IMR-90 (cell line): ENCODE results near the gene NR1I2. TPM values are rescaled to one million over a fixed set of nuclear protein-coding genes. Genes with fewer than 3 reads are reported as not detected.

ENCODE experiments used
- ATAC-seq: fragments of 200-7000 bp; cut with Tn5 transposase; 2 replicates; pipeline ENCODE4 v1.9.1; 2020; ENCODE audit warnings: low read depth, mild to moderate bottlenecking, moderate library complexity
- BruUV-seq: library from RNA; stranded (reverse); fragments of 400-500 nt; replicated peaks from 2 replicates; lab custom pipeline; 2021; lab: Mats Ljungman, UMichigan
- CTCF ChIA-PET: fragments of 300-600 bp; formaldehyde crosslinking; extraction: SDS; loops from one replicate; lab custom pipeline; 2021; ENCODE audit warnings: antibody characterized with exemption; lab: Yijun Ruan, JAX
- POLR2A ChIA-PET: fragments of 300-600 bp; sonication (Branson Sonifier 250); formaldehyde crosslinking; loops from one replicate; lab custom pipeline; 2022; ENCODE audit warnings: antibody characterized with exemption; ENCODE audit not compliant: unreplicated experiment; lab: Charles Lee
- DNase-seq: peaks from one replicate; pipeline ENCODE4 v3.0.0; 2013
- H2AFZ ChIP-seq: replicated peaks from 2 replicates; pipeline ENCODE3; 2013; ENCODE audit warnings: low read length, mild to moderate bottlenecking; ENCODE audit not compliant: poor library complexity
- H2AK5ac ChIP-seq: 2 replicates; pipeline ENCODE4 v1.6.1; 2013; ENCODE audit warnings: low read depth, low read length, inconsistent platforms
- H2AK9ac ChIP-seq: replicated peaks from 2 replicates; pipeline ENCODE3; 2013; ENCODE audit warnings: mild to moderate bottlenecking, low read depth, low read length, moderate library complexity; ENCODE audit not compliant: poor library complexity
- H2BK120ac ChIP-seq: 2 replicates; pipeline ENCODE4 v1.6.1; 2013; ENCODE audit warnings: low read depth, low read length, inconsistent platforms
- H2BK15ac ChIP-seq: 3 replicates; pipeline ENCODE4 v1.6.1; 2013; ENCODE audit warnings: low read depth, low read length, inconsistent platforms
- H2BK20ac ChIP-seq: 2 replicates; pipeline ENCODE4 v1.6.1; 2013; ENCODE audit warnings: low read depth, mild to moderate bottlenecking, inconsistent platforms, low read length, moderate library complexity
- H2BK5ac ChIP-seq: 2 replicates; pipeline ENCODE4 v1.6.1; 2013; ENCODE audit warnings: mild to moderate bottlenecking, low read depth, low read length, inconsistent platforms; ENCODE audit not compliant: poor library complexity, severe bottlenecking
- H3K14ac ChIP-seq: replicated peaks from 2 replicates; pipeline ENCODE4 v1.6.1; 2013; ENCODE audit warnings: low read depth, low read length, inconsistent platforms
- H3K18ac ChIP-seq: 2 replicates; pipeline ENCODE4 v1.6.1; 2013; ENCODE audit warnings: low read depth, low read length, control low read depth
- H3K23ac ChIP-seq: 2 replicates; pipeline ENCODE4 v1.6.1; 2013; ENCODE audit warnings: low read depth, low read length, inconsistent platforms
- H3K27ac ChIP-seq: 2 replicates; pipeline ENCODE4 v1.5.1; 2013; ENCODE audit warnings: mild to moderate bottlenecking, control low read depth, low read length; ENCODE audit not compliant: insufficient read depth
- H3K27me3 ChIP-seq: 2 replicates; pipeline ENCODE4 v1.6.1; 2013; ENCODE audit warnings: low read length; ENCODE audit not compliant: control insufficient read depth, insufficient read depth
- H3K36me3 ChIP-seq: 2 replicates; pipeline ENCODE4 v1.6.1; 2013; ENCODE audit warnings: low read length, mixed read lengths; ENCODE audit not compliant: control insufficient read depth, insufficient read depth
- H3K4ac ChIP-seq: 2 replicates; pipeline ENCODE4 v1.6.1; 2013; ENCODE audit warnings: low read depth, low read length, inconsistent platforms
- H3K4me1 ChIP-seq: 2 replicates; pipeline ENCODE4 v1.6.1; 2013; ENCODE audit warnings: low read length, mixed read lengths; ENCODE audit not compliant: control insufficient read depth, insufficient read depth
- H3K4me2 ChIP-seq: 2 replicates; pipeline ENCODE4 v1.6.1; 2013; ENCODE audit warnings: low read depth, mild to moderate bottlenecking, control low read depth, low read length, moderate library complexity
- H3K4me3 ChIP-seq: 2 replicates; pipeline ENCODE4 v1.5.1; 2013; ENCODE audit warnings: low read depth, mild to moderate bottlenecking, control low read depth, low read length, moderate library complexity; ENCODE audit not compliant: insufficient read depth
- H3K56ac ChIP-seq: 2 replicates; pipeline ENCODE4 v1.6.1; 2013; ENCODE audit warnings: low read length, inconsistent platforms; ENCODE audit not compliant: insufficient read depth; ENCODE audit errors: extremely low read depth
- H3K79me1 ChIP-seq, 2 experiments: 2 replicates each; pipeline ENCODE4 v1.6.1; 2013; ENCODE audit warnings: low read length in 2 of 2, inconsistent platforms in 1 of 2, low read depth in 1 of 2
- H3K9ac ChIP-seq: 2 replicates; pipeline ENCODE4 v1.6.1; 2013; ENCODE audit warnings: low read depth, low read length, control low read depth
- H3K9me1 ChIP-seq: 2 replicates; pipeline ENCODE4 v1.6.1; 2013; ENCODE audit warnings: low read length, inconsistent platforms; ENCODE audit not compliant: insufficient read depth
- H3K9me3 ChIP-seq: 2 replicates; pipeline ENCODE4 v1.6.1; 2013; ENCODE audit warnings: low read length; ENCODE audit not compliant: control insufficient read depth, insufficient read depth
- H4K20me1 ChIP-seq: 2 replicates; pipeline ENCODE4 v1.6.1; 2013; ENCODE audit warnings: low read length, inconsistent platforms; ENCODE audit not compliant: insufficient read depth
- H4K5ac ChIP-seq: 2 replicates; pipeline ENCODE4 v1.6.1; 2013; ENCODE audit warnings: mild to moderate bottlenecking, low read depth, low read length, control low read depth
- H4K8ac ChIP-seq, 2 experiments: 2 replicates each; pipeline ENCODE4 v1.6.1; 2013; ENCODE audit warnings: low read depth in 2 of 2, low read length in 2 of 2, control low read depth in 1 of 2, inconsistent platforms in 1 of 2
- H4K91ac ChIP-seq: 2 replicates; pipeline ENCODE4 v1.6.1; 2013; ENCODE audit warnings: low read depth, low read length, inconsistent platforms; ENCODE audit not compliant: insufficient read depth
- BHLHE40 ChIP-seq: fragments of 150-350 bp; IDR thresholded peaks from 2 replicates; pipeline ENCODE4 v1.6.1; 2016; ENCODE audit warnings: mild to moderate bottlenecking, low read depth, low read length
- CEBPB ChIP-seq: IDR thresholded peaks from 2 replicates; pipeline ENCODE4 v1.6.1; 2012; ENCODE audit warnings: low read depth, low read length, improper control_type of control experiment
- MAFK ChIP-seq: IDR thresholded peaks from 2 replicates; pipeline ENCODE4 v1.6.1; 2012; ENCODE audit warnings: low read depth, low read length, improper control_type of control experiment
- NFE2L2 ChIP-seq: fragments of 150-350 bp; IDR thresholded peaks from 2 replicates; pipeline ENCODE4 v1.6.1; 2016; ENCODE audit warnings: low read depth, mild to moderate bottlenecking, low read length
- POLR2A ChIP-seq: IDR thresholded peaks from 2 replicates; pipeline ENCODE4 v1.6.1; 2012; ENCODE audit warnings: mild to moderate bottlenecking, low read depth, low read length
- RAD21 ChIP-seq: IDR thresholded peaks from 2 replicates; pipeline ENCODE4 v1.6.1; 2012; ENCODE audit warnings: low read length, improper control_type of control experiment
- RCOR1 ChIP-seq: IDR thresholded peaks from 2 replicates; pipeline ENCODE4 v1.6.1; 2012; ENCODE audit warnings: mild to moderate bottlenecking, low read length, improper control_type of control experiment; ENCODE audit not compliant: insufficient replicate concordance
- SMC3 ChIP-seq: fragments of 150-350 bp; IDR thresholded peaks from 2 replicates; pipeline ENCODE4 v1.6.1; 2016; ENCODE audit warnings: low read depth, mild to moderate bottlenecking, antibody characterized with exemption, low read length, moderate library complexity
- WGBS, 2 experiments: methylation state at CpG; one replicate each; pipeline versions ENCODE4 v1.1.5 to v1.1.7; 2013; ENCODE audit warnings: missing lambda C conversion rate in 2 of 2; ENCODE audit not compliant: insufficient read length in 1 of 2; ENCODE audit errors: extremely low coverage in 2 of 2; 5-methylcytosine and 5-hydroxymethylcytosine counted together
- dilution Hi-C: fragments of 300-500 bp; cut with HindIII; formaldehyde crosslinking; loops from one replicate; pipeline ENCODE4 v1.14.3; 2018; ENCODE audit warnings: low sequenced_read_pairs; ENCODE audit not compliant: unreplicated experiment
- in situ Hi-C: fragments of 300-500 bp; cut with MboI; formaldehyde crosslinking; loops from 3 replicates; pipeline ENCODE4 v1.14.3; 2019; ENCODE audit warnings: low sequenced_read_pairs, inconsistent platforms, mixed read lengths
- intact Hi-C: fragments of 100-400 bp; cut with micrococcal nuclease; formaldehyde crosslinking; loops from 2 replicates; pipeline ENCODE4 v1.10.0; 2022
- polyA plus RNA-seq, 3 experiments: library from polyadenylated mRNA; depleted of rRNA; stranded (reverse); fragments of >200 nt; gene quantifications; 2 replicates each; pipeline ENCODE4 v1.2.3, GENCODE V29; 2012; ENCODE audit warnings: low replicate concordance in 1 of 3
- total RNA-seq: library from RNA; depleted of rRNA; stranded (reverse); fragments of >200 nt; gene quantifications from 2 replicates; pipeline ENCODE4 v1.2.3, GENCODE V29; 2012
- TF ChIP-seq, protein P1 (sequence below): conservative IDR thresholded peaks from 2 replicates; pipeline ENCODE4 v1.5.1; 2012; ENCODE audit warnings: mild to moderate bottlenecking, low read depth, low read length, improper control_type of control experiment

NR1I2 gene
- total and polyA plus RNA-seq, 2 of the 4 experiments (the other 2 are of a cell fraction): not detected

DNA sequence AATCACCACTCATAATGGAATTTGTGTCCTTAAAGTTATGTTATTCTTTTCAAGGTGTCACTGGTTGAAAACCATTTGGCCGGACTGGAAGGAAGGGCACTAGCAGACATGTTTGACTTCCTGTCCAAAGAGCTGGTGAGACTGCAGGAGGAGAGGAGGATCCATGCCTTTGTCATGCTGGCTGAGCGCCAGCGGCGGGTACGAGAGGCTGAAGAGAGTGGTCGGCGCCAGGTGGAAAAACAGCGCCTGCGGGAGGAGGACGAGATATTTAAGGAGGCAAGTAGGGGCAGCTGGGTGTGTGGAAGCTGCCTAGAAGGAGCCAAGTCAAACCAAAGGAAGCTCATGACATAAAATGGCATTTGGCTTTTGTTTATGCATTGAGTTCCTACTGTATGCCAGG is 38.0 kb upstream of the NR1I2 start:
- CTCF ChIA-PET: no interaction called here

More for the DNA sequence above, 38.0 kb upstream of the NR1I2 start:
- H3K4ac ChIP-seq: no peak overlapping the region
- no peaks in the 10 kb centered on the region for H3K4me1 ChIP-seq
- in situ Hi-C loops: no loop called here
- H4K5ac ChIP-seq: no peak overlapping the region
- H3K36me3 ChIP-seq: no peaks in the 10 kb centered on the region
- POLR2A ChIA-PET: no interaction called here
- H2BK20ac ChIP-seq: no peak overlapping the region
- TF ChIP-seq CEBPB (no peak), NFE2L2 (no peak), RCOR1 (no peak), BHLHE40 (no peak), POLR2A (no peak), RAD21 (no peak), MAFK (no peak), SMC3 (no peak)
- TF ChIP-seq, protein P1, sequence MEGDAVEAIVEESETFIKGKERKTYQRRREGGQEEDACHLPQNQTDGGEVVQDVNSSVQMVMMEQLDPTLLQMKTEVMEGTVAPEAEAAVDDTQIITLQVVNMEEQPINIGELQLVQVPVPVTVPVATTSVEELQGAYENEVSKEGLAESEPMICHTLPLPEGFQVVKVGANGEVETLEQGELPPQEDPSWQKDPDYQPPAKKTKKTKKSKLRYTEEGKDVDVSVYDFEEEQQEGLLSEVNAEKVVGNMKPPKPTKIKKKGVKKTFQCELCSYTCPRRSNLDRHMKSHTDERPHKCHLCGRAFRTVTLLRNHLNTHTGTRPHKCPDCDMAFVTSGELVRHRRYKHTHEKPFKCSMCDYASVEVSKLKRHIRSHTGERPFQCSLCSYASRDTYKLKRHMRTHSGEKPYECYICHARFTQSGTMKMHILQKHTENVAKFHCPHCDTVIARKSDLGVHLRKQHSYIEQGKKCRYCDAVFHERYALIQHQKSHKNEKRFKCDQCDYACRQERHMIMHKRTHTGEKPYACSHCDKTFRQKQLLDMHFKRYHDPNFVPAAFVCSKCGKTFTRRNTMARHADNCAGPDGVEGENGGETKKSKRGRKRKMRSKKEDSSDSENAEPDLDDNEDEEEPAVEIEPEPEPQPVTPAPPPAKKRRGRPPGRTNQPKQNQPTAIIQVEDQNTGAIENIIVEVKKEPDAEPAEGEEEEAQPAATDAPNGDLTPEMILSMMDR: no peak
- H3K27me3 ChIP-seq: peaks cover 12% of the 10 kb centered on the region
- no peaks in the 10 kb centered on the region for H4K20me1 ChIP-seq
- no peak for ATAC-seq
- no peak overlapping the region for H3K56ac ChIP-seq
- DNase-seq: no peak
- H3K9ac ChIP-seq: no peak overlapping the region
- H4K8ac ChIP-seq: no peak overlapping the region
- dilution Hi-C loops: no loop called here
- no peak overlapping the region for H2BK5ac ChIP-seq
- H4K91ac ChIP-seq: no peak overlapping the region
- no peak overlapping the region for H2BK15ac ChIP-seq
- WGBS, 2 experiments: 80% methylated on average over 5 of the region's 10 CpGs; no CpG with 5 or more reads in 1 of the 2 experiments
- H3K4me2 ChIP-seq: no peak overlapping the region
- H2BK120ac ChIP-seq: no peak overlapping the region
- H3K9me1 ChIP-seq: no peaks in the 10 kb centered on the region
- no peak overlapping the region for H2AFZ ChIP-seq
- no peak overlapping the region for H2AK5ac ChIP-seq
- no peaks in the 10 kb centered on the region for H3K79me1 ChIP-seq
- intact Hi-C loops: no loop called here
- H3K27ac ChIP-seq: no peak overlapping the region
- H3K9me3 ChIP-seq: no peaks in the 10 kb centered on the region
- H3K14ac ChIP-seq: no peak overlapping the region
- BruUV-seq: no TSS peak
- H3K18ac ChIP-seq: no peak overlapping the region
- no peak overlapping the region for H3K23ac ChIP-seq
- no peak overlapping the region for H3K4me3 ChIP-seq
- H2AK9ac ChIP-seq: no peak overlapping the region
